CD4-positive, alpha-beta T cell treated with Interleukin-21 for 1 hour (primary cell): ENCODE results near the gene RNF150.
"Not testable (repeated sequence)": the region's sequence is repeated elsewhere in the genome, so short reads cannot be mapped to it uniquely, and the experiment has no call there.

Experiments used
- DNase-seq: peaks from one replicate; pipeline ENCODE4 v3.0.0-alpha.2; 2020

Gene RNF150

GRCh38 chr4:140810591-140811169, 322.6 kb downstream of the RNF150 start:
- not testable (repeated sequence) for DNase-seq
